Activated T-cell treated with anti-CD3 and anti-CD28 coated beads, Interleukin-2, amount 50 U/mL, for 1 hour (primary cell): Measurements from ENCODE around the gene OVOL3.
"Not testable (repeated sequence)": the region's sequence is repeated elsewhere in the genome, so short reads cannot be mapped to it uniquely, and the experiment has no call there.

Experiments
- DNase-seq: peaks from one replicate; pipeline ENCODE4 v3.0.0-alpha.2; 2020

The OVOL3 gene

DNA sequence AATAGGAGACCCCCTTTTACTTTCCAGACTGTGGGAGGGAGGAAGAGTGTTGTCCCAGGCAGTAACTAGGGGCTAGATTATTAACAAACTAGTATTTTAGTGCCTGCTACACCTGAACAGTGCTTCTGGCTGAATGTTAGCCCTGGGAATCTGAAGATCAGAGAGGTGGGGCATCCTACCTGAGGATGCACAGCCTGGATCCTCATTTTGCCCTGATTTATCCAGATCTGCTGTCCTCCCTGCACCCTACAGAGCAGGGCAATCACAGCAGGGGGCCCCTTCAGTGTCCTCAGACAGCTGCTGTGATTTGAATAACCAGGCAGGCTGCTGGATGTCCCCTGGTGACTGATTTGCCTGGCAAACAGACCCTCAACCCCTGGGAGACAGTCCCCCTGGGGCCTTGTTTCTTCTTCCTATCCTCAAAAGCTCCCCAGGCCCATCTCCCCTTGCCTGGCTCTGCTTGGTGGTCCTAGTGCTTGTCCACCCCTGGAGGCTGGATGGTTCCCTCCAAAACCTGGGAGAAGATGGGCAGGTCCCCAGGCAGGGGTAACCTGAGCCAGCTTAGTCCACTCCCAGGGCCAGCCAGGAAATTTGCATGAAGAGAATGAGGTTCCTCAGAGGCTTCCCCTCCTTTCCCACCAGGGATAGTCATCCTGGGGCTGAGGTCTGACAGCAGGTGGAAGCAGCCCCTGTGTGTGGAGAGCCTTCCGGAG, at the start of gene OVOL3:
OVOL3 (plus strand) TSS at position 657 of the 713 bp plus-strand sequence. CDS start 60 bp downstream, outside the sequence.
- no peak for DNase-seq

DNA sequence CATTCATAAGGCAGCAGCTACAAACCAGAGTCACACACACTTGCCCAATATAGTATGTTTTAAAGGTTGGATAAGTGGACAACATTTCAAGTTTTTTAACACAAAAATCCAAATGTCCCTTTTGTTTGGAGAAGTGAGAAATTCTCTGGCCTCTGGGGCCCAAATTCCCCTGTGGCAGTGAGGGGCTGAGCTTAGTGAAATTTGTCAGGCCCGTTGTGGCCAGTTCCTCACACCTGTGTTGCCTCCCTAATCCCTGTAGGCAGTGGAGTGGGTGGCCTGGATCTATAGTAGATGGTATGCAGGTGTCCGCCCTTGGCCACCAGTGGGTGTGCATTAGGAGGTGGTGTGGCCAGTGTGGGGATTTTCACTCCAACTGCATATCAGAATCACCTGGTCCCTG, 49.6 kb upstream of the OVOL3 start:
- no peak for DNase-seq

DNA sequence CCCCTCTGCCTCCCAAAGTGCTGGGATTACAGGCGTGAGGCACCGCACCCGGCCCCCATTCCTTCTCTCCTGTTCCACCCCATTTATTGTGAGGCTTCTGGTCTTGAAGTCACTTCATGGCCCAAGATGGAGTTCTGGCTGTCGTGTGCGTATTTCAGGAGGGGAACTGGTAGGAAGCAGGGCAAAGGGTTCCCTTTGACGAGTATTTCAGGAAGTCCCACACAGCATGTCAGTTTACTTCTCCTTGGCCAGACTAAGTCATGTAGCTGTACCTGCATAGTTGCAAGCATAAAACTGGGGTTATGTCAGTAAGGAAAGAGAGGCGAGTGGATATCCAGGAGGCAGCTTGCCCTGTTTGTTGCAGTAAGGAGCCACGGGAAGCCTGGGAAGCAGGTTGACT, 46.1 kb upstream of the OVOL3 start:
- no peak for DNase-seq

DNA sequence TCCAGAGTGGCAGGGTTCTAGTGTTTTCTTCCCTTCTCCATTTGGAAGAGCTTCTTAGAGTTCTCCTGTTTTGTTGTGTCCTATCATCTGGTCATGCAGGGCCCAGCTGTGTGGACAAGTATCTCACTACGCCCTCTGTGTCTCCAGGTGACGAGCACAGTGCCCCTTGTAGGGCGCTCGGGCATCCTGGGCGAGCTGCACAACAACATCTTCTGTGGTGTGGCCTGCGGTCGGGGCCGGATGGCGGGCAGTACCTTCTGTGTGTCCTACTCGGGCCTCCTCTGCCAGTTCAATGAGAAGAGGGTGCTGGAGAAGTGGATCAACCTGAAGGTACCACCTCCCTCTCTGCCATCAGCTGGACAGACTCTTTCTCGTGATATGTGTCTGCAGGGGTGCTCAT, 43.3 kb upstream of the OVOL3 start:
- no peak for DNase-seq

DNA sequence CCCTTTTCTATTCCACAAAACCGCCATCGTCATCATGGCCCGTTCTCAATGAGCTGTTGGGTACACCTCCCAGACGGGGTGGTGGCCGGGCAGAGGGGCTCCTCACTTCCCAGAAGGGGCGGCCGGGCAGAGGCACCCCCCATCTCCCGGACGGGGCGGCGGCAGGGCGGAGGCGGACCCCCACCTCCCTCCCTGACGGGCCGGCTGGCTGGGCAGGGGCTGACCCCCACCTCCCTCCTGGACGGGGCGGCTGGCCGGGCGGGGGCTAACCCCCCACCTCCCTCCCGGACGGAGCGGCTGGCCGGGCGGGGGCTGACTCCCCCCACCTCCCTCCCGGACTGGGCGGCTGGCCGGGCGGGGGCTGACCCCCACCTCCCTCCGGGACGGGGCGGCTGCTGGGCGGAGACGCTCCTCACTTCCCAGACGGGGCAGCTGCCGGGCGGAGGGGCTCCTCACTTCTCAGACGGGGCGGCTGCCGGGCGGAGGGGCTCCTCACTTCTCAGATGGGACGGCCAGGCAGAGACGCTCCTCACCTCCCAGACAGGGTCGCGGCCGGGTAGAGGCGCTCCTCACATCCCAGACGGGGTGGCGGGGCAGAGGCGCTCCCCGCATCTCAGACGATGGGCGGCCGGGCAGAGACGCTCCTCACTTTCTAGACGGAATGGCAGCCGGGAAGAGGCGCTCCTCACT, 42.0 kb upstream of the OVOL3 start:
- DNase-seq, result not testable (repeated sequence)

DNA sequence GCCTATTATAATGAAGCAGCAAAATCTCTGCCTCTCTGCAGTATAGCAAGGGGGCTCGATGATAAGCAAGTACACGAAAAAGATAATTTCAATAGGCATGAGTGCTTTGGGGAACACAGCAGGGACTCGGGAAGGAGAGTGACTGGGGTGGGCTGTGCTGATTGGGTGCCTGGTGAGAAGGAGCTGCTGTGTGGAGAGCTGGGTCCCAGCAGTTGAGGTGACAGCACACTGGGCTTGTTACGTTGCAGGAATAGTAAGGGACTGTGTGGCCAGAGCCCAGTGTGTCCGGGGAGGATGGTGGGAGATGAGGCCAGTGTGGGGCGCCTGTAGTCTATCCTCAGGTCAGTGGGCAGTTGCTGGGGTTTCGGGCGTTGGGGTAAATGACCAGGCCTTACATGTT, 38.9 kb upstream of the OVOL3 start:
- no peak for DNase-seq

DNA sequence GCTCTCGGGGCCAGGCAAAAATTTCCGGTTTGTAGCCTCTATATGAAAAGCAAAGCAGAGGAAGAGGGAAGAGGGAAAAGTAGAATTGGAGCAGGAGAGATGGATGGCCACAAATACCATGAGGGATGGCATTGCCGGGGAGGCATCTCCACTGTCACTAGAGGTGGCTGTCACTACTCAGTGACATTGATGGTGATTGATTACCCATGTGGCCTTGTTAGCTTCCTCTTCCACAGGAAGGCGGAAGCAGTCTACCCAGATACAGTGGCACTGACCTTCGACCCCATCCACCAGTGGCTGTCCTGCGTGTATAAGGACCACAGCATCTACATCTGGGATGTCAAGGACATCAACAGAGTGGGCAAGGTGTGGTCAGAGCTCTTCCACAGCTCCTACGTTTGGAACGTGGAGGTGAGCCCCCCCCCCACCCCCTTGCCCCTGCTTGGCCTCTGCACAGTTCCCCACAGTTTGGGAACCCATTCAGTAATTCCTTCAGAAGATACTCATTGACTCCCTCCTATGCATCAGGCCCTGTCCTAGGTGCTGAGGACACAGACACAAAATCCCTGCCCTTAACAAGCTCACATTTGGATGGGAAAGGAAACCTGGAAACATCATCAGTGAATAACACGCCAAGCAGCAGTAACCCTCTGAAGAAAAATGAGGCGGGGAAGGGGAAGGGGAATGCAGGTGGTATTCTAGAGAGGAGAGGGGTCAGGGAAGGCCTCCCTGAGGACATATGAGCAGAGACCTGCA, 37.6 kb upstream of the OVOL3 start:
- no peak for DNase-seq

DNA sequence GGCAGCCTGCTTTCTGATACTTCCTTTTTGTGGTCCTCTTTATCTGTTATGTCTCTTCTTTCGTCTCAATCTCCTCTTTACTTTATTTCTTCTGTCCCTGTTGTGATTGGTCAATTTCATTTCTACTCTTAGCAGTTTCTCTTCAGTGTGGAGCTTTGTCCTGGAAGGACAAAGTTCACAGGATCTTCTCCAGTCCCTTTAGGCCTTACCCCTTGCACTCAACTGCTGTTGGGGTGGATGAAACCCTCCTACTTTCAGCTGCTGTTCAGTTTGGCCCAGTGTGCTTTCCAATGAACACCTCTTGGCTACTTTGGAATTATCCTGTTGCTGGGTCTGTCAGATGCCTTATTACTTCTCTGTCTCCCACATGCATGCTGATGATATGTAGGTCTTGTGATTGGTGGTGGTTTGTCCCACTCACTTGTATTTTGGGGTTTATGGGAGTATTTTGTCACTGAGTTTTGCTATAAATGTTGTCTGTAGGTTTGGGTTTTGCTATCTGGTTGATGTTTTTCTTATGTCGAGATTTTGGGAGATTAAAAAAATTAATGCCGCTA, 31.5 kb upstream of the OVOL3 start:
- DNase-seq, result no peak

DNA sequence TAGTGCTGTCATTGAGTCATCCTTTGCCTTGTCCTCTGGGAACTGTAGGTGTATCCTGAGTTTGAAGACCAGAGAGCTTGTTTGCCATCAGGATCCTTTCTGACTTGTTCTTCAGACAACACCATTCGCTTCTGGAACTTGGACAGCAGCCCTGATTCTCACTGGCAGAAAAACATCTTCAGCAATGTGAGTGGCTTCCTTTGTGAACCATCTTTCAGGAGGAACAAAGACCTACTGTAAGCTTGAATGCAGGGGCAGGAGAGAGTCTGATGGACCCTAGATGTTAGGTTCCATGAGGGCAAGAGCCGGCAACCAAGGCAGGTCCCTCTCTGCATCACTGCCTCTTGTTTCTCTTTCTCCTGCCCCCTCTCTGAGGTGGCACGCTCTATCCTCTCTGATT, 29.6 kb upstream of the OVOL3 start:
- DNase-seq, result no peak

DNA sequence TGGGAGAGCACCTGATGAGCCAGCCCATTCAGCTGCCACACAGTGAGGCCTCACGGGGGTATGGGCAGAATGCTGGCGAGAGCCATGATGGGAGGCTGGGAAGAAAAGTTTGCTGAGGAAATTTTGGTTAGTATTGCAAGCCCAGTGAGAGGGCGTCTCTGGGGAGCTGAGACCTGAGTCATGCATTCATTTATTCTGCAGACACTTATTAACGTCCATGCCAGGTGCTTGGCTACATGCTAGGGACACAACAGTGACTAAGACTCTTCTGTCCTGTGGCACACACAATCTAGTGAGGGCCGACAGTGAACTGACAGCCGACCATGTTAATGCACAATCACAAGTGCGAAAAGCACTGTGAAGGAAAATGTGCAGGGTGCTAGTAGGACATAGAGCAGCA, 29.0 kb upstream of the OVOL3 start:
- no peak for DNase-seq

DNA sequence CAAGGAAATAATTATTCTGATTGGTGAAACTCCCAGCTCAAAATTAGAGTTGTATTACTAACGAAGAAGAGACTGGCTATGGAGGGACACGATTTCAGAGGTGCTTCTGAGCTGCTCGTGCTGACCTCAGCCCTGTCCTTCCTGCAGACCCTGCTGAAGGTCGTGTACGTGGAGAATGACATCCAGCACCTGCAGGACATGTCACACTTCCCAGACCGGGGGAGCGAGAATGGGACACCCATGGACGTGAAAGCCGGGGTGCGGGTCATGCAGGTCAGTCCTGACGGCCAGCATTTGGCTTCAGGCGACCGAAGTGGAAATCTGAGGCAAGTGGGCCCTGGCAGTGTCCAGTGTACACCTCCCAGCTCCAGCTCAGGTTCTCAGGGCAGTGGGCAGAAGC, 28.0 kb upstream of the OVOL3 start:
- DNase-seq, result no peak

DNA sequence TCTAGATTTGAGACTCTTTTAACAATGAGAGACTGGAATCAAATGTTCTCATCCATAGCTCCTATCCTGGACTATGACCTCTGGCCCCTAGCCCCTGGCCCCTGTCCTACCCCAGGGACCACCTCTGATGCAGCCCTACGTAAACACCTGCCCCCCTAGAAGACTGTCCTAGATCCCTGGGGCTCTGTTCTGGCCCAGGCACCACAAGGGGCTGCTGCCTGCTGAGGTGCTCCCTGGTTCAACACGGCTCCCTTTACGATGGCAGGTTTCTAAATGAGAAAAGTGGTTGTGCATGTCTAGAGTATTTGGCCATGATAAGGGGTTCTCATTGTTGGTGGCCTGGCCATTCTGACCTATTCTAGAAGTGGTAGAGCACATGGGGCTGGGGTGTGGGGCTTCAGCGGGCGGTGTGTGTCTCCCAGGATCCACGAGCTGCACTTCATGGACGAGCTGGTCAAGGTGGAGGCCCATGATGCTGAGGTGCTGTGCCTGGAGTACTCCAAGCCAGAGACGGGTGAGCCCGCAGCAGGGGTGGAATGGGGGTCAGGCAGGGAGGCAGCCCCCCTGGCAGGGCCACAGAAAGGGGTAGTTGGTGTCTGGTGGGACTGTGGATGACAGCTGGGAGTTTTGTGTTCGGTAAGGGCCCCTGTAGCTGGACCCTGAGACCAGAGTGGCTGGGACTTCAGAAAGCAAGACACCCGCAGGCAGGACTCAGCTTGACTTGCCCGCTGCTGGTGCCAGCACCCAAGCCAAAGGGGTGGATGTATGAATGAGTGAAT, 26.5 kb upstream of the OVOL3 start:
- no peak for DNase-seq

DNA sequence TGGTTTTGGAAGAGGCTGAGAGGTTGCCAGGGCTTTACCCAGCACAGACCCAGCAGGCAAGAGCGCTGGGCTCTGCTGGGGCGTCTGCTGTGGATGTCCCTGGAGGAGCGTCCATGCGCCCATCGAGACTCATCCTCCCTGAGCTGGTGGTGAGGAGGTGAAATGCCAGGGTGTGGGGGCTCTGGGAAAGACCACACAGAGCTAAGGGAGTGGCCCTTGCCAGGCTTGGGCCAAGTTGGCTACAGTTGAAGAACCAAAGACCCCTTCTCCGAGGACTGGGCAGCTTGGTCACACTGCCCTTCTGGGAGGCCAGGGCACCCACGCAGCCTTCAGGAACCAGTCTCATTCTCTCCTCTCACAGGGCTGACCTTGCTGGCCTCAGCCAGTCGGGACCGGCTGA, 24.6 kb upstream of the OVOL3 start:
- no peak for DNase-seq

DNA sequence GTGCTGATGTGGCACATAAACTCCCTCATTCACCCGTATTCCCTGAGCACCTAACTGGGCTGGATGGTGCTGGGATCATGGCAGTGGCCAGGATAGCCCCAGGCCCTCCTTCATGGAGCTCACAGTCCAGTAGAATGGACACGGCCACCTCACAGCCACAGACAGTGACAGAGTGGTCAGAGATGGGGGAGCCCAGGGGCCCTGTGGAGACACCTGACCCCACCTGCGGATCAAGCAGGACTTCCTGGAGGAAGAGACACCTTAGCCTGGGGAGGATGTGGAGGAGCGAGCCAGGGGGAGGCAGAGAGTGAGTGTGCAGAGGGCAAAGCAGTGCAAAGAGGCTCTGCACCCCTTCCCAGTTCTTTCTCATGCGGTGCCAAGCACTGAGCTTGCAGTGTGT, 21.1 kb upstream of the OVOL3 start:
- no peak for DNase-seq

DNA sequence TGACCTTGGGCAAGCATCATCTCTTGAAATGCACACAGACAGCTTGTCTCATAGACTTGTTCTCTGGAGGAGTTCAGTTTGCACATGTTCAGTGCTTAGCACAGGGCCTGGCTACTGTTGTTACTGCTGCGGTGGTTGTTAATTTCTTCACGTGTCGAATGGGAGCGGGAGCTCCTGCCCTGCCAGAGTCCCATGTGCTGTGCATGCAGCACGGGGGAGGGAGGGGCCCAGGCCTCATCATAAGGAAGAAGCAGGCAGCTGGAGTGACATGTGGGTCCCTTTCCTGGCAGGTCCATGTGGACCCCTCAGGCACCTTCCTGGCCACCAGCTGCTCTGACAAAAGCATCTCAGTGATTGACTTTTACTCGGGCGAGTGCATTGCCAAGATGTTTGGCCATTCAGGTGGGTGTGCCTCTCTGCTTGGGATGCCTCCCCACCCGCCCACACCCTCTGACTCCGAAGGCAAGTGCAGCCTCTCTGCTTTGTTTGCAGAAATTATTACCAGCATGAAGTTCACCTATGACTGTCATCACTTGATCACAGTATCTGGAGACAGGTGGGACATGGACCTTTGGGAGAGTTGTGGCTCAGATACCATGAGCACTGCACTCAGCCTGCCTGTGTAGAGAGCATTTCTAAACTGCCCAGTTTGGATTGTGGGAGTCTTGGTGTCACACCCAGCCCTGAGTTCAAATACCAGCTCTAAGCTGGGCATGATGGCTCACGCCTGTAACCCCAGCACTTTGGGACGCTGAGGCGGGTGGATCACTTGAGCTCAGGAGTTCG, 19.8 kb upstream of the OVOL3 start:
- DNase-seq, result no peak

DNA sequence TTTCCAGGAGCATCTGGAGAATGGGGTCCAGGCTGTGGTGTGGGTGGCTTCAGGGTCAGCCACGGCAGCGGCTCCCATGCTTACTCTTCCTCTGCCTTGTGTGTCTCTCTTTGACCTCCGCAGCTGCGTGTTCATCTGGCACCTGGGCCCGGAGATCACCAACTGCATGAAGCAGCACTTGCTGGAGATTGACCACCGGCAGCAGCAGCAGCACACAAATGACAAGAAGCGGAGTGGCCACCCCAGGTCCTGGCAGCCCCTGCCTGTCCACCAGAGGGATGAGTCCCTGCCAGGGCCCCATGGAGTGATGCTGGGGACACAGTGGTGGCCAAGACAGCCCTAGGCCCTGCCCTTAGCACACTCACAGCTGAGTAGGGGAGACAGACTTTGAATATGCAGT, 18.4 kb upstream of the OVOL3 start:
- DNase-seq, result no peak

DNA sequence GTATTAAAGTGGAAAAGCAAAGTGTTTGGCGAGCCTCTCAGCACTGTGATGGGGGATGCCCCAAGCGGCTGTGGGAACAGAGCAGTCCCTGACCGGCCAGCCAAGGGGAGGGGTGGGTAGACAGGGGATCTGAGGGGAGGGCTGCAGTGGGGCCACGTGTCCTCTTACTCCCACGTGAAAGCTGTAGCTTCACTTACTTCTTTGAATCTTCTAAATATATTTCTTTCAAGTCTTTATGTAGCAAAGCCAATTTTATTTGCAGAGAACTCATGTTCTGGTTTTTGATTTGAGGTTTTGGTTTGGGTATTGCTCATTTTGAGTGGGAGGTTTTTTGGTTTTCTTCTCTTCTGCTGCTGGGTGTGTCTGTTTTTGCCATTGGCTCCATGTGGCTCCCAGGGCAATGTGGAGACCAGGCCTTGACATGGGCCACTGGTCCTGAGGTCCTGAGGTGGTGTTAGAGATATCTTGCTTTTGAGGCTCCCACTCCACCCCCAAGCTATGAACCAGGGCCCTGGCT, 17.7 kb upstream of the OVOL3 start:
- no peak for DNase-seq

DNA sequence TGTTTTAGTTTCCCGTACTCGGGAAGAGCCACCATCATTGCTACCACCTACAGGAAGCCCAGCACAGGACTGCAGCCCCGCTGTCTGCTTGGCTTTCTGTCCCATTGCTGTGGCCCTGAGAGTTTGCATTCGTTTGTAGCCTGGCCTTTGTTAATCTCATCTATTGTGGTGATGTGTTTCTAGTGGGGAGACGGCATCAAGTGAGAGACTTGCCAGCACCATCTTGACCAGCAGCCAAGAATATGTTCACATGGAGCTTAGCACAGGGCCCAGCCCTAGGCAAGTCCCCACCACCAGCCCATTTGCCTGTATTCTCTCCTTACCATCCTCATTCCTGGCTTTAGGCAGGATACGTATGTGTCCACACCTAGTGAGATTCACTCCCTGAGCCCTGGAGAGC, 17.3 kb upstream of the OVOL3 start:
- no peak for DNase-seq

DNA sequence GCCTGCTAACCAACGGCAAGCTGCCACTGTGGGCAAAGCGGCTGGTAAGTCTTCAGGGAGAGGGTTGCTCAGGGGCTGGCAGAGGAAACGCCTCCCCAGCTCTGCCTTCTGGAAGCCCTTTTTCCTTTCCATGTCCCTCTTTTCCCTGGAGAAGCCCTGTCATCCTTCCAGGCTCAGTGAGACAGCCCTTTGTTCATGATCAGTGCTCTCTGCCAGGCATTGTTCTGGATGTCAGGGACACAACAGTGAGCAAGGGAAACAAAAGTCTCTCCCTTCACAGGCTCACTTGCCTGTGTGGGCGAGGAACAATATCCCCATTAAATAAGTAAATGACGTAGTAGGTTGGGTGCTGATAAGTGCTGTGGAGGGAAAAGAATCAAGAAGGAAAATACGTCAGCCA, 13.9 kb upstream of the OVOL3 start:
- DNase-seq, result no peak

DNA sequence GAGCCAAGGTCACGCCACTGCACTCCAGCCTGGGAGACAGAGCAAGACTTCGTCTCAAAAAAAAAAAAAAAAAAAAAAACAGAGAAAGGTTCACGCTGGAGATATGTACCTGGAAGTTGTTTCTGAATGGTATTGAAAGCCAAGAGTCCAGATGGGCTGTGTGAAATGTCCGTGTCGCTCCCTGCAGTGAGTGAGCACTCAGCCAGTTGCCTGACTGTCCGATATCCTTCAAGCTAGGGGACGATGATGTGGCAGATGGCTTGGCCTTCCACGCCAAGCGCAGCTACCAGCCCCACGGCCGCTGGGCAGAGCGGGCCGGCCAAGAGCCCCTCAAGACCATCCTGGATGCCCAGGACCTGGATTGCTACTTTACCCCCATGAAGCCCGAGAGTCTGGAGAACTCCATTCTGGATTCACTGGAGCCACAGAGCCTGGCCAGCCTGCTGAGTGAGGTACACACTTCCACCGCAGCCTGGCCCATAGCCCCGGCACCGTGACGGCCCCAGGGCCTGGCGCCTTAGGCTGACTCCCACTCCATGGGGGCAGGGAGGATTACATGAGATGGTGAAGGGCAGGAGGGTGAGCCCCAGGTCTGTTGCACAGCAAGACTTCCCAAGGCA, 11.7 kb upstream of the OVOL3 start:
- no peak for DNase-seq

DNA sequence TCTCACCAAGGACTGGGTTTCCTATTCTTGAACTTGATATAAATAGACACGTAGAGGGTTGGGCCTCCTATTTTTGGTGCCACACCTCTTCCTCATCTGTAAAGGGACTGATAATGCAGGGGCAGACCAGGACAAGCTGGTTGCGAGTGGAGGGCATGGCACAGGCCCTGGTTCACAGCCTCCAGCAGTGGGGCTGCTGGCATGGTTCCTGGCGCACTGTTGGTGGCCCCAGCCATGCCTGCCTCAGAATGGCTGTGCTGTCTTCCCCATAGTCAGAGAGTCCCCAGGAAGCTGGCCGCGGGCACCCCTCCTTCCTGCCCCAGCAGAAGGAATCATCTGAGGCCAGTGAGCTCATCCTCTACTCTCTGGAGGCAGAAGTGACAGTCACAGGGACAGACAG, 10.5 kb upstream of the OVOL3 start:
- no peak for DNase-seq
